ENCODE data around the gene MS4A2.
"Not testable (repeated sequence)": the region's sequence is repeated elsewhere in the genome, so short reads cannot be mapped to it uniquely, and the experiment has no call there.

Gene MS4A2

GRCh38 chr11:60104471-60105115 is 16.1 kb downstream of the MS4A2 start:
- not testable (repeated sequence) for DNase-seq

GRCh38 chr11:60108631-60109030 is 20.2 kb downstream of the MS4A2 start:
- DNase-seq = not testable (repeated sequence)

DNA sequence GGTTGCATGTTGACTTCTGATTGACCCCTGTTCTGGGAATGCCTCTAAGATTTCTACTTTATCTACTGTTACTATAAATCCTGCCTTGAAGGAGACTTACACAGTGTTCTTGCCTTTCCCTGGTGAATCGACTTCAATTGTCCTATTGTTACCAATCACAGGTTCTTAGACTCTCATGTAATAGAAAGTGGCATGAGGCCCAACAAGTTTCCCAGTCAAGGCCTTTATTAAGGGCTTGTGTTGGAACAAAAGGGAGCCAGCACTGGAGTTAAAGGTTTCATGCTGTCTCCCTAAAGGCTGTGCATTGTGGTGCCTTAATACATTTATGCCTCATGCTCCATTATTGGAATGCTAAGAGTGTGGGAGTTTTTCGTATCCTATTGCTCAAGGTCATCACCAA is 23.3 kb downstream of the MS4A2 start:
- DNase-seq = no peak

DNA sequence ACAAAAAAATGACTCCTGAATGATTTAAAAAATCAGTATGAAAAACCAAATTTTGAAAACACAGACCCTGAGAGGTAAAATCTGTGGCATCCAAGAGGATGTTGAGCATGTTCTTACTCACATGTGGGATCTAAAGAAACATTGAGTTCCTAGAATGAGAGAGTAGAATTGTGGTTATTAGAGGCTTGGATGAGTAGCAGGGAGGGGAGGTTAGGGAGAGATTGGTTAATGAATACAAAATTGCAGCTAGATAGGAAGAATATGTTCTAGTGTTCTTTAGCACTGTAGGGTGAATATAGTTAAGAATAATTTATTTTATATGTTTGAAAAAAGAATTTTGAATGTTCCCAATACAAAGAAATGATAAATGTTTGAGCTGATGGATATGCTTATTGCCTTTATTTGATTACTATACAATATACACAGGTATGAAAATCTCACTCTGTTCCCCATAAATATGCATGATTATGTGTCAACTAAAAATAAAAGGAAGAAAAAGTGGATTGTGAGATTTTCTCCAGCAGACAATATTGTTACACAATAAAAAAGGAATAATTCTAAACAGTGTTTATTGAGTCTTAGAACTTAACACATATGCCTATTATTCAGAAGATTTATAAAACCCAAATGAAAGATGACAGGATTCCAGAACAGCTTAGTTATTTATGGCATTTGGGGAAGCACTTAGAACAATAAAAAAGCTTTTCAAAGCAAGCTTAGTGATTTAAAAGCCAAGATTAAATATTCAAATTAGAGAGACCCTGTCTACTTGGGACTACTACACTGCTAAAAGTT is 28.7 kb downstream of the MS4A2 start:
- no peak for DNase-seq

DNA sequence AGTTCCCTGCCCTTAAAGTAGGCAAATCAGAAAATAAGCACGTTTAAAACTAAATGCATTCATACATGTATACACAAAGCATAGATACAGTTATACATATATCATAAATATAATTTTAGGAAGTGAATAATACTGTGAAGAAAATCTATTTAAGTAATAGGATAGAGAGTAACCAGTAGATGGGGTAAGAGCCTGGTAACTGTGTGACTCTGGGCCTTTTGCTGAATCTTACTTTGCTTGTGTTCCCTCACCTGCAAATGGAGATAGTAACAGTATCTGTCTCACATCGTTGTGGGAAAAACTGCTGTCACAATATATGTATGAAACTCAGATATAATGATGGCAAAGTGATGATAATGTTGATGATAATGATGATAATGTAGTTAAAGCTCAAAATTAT is 29.9 kb downstream of the MS4A2 start:
- DNase-seq = no peak

GRCh38 chr11:60119710-60120109 is 31.2 kb downstream of the MS4A2 start:
- no peak for DNase-seq

GRCh38 chr11:60121264-60121663 is 32.8 kb downstream of the MS4A2 start:
- no peak for DNase-seq

DNA sequence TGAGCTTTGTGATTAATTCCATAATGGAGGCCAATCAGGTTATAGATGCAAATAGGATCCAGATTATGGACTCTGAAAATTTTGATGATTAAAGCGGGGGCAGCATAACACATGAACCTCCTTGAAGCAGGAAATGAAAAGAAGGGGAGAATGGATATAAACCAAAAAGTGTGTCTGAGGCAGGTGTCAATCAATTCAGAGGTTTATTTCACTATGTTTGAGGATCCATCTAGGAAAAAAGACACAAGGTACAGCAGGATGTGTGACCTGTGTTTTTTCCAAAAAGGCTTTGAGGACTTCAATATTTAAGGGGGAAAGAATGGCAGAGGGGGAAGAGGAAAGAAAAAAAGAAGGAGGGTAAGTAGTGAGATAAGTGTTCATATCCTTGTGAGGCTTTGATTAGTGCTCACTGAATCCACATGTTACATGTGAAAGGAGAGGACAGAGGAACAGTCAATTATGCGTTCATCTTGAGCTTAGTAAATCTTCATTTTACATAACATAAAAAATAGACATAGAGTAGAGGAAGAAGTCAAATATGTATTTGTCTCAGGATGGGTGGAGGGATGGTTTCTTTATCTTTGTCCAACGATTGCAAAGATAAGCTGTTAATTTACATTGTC is 34.1 kb downstream of the MS4A2 start:
- DNase-seq = no peak

DNA sequence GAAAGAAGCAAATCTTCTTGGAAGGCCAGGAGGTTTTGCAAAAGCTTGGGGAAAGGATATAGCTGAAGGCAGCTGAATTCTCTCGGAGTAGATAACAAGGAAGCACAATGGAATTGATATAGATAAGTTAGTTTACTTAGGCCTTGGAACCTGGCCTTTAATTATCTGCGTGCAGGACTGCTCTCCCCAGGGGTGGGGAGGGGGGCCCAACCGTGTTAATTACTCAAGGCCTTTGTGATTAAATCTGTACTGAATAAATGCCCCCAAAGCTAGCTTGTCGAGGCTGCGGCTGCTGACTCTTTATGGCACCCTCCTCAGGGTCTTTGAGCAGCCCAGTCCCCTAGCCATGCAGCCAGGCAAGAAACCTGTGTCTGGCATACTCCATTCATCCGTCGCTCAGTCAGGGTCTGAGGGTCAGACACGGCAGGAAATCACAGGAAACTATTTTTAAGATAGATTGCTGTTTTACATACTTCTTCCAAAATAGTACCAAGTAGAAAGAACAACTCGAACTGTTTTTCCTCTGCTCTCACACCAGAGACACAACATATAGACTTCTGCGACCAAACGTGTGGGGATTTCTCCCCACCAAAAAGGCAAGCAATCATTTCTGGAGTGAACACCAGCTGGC is 36.5 kb downstream of the MS4A2 start:
- no peak for DNase-seq

DNA sequence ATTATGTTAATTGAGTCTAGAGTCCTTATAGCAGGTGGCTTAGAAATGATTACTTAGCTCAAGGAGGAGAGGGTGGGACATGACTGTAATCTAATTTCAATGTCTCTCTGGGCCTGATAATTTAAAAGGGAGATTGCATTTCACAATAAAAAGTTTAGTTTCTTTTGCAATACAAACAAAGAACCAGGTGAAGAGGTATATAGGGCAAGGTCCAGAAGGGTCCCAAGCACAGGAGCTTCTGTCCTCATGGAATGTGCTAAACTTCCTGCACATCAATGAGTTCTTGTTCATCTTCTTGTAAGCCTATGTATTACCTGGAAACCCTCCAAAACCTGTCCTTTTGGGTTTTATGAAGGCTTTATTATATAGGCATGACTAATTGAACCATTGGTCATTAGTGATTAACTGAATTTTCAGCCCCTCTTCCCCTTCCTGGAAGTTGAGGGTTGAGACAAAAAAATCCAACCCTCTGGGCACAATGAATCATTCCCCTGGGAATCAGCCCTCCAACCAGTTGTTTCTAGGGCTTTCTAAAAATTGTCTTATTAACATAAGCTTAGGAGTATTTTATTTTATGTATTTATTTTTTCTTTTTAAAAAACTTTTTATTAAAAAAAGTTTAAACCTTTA is 37.6 kb downstream of the MS4A2 start:
- DNase-seq = no peak

- DNase-seq = no peak
Measured at GRCh38 chr11:60127311-60127811, 38.9 kb downstream of the MS4A2 start.

DNA sequence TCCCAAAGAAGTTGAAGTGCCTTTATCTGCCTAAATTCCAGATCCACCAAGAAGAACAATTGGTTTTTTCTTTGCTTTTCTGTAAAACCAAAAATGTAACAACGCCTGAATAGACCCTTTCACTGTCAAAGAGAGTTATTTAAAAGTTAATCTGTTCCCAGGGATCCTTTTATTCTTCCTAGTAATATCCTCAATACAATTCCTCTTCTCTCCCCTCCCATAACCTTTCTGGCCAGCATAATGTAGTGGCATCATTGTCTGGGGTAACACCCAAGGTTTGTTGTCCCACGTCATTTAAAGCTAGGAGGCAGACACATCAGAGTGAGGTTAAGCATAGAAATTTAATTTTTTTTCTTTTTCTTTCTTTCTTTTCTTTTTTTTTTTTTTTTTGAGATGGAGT is 39.9 kb downstream of the MS4A2 start:
- DNase-seq = no peak

DNA sequence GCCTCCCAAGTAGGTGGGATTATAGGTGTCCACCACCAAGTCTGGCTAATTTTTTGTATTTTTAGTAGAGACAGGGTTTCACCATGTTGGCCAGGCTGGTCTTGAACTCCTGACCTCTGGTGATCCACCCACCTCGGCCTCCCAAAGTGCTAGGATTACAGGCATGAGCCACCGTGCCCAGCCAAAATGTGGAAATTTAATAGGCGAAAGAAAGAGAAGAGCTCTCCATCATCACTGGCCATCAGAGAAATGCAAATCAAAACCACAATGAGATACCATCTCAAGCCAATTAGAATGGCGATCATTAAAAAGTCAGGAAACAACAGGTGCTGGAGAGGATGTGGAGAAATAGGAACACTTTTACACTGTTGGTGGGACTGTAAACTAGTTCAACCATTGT is 40.4 kb downstream of the MS4A2 start:
- DNase-seq = not testable (repeated sequence)

- no peak for DNase-seq
Measured at GRCh38 chr11:60129853-60130252, 41.4 kb downstream of the MS4A2 start.

- DNase-seq = no peak
Measured at GRCh38 chr11:60130496-60130895, 42.0 kb downstream of the MS4A2 start.

DNA sequence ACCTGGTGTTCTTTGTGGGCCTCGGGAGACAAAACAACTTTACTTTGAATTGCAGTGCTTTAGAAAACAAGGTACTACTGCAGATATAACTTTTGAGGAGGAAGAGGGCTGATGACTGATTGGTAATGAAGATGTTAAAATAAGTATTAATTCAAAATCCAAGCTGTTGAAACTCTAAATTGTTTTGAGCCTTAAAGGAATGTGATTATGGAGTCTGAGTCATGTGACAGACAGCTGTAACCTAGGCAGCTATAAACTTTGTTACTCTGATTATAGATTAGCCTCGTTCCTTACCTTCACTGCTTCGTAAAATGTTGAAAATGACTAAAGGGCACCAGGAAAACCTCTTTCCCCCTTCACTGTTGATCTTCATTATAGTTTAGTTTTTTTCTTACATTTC is 43.4 kb downstream of the MS4A2 start:
- DNase-seq = no peak

DNA sequence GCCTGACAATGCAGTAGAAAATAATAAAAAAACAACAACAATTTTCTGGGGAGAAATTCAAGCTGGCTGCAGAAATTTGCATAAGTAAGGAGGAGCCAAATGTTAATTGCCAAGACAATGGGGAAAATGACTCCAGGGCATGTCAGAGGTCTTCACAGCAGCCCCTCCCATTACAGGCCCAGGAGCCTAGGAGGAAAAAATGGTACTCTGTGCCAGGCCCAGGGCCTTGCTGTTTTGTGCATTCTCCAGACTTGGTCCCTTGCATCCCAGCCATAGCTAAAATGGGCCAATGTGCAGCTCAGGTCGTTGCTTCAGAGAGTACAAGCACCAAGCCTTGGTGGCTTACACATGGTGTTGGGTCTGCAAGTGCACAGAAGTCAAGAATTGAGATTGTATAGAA is 45.5 kb downstream of the MS4A2 start:
- DNase-seq = no peak

DNA sequence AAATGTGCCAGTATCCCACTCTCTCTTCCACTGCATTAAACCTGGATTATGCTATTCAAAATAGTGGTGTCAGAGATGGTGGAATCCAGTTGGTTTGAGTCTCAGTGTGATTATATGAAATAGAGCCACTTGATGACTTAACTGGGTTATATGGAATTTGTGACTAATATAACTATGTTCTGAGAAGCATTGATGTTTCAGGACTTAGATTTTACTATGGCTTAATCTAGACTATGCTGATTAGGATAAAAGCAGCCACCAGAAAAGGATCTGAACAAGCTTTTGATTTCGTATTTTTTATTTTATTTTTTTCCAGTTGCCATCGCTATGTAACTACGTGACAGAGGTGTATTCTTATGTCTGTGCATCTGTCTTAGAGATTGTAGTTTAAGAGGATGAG is 55.3 kb downstream of the MS4A2 start:
- DNase-seq = no peak

DNA sequence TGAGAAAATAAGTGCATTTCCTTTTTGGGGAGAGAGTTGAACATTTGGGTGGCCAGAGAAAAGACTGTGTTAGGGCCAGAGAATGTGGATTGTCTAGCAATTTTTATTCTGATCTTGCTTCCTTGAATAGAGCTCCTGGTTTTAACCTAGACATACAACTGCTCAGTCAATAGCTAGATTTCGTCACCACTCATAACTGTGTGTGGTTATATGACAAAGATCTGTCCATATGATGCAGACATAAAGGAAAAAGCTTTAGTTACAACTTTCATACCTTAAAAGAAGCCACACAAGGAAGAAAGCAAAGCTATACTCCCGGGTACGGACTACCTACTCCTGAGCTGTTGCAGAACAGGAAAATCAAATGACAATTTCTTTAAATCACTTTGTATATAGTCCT is 57.2 kb downstream of the MS4A2 start:
- no peak for DNase-seq

Measured in amniotic stem cell (primary cell).